Immature natural killer cell (primary cell): ENCODE data around the gene FBXO47. TPM values are rescaled to one million over a fixed set of nuclear protein-coding genes. Genes with fewer than 3 reads are reported as not detected.

ENCODE experiments used
- DNase-seq, 3 donors: peaks; one replicate each; pipeline ENCODE4 v3.0.0; 2022; ENCODE audit warnings: mixed read lengths in 1 of 3
- H3K27ac Mint-ChIP-seq, 6 donors: one replicate each; pipeline ENCODE4 v1.8.0; 2020; ENCODE audit warnings: mixed read lengths in 6 of 6, mild to moderate bottlenecking in 5 of 6, inconsistent platforms in 4 of 6, moderate library complexity in 3 of 6
- H3K27me3 Mint-ChIP-seq, 3 donors: one replicate each; pipeline ENCODE4 v1.8.0; 2020 to 2021; ENCODE audit warnings: low read depth in 3 of 3, mild to moderate bottlenecking in 3 of 3, mixed read lengths in 3 of 3, moderate library complexity in 3 of 3, inconsistent platforms in 1 of 3
- H3K36me3 Mint-ChIP-seq, 3 donors: one replicate each; pipeline ENCODE4 v1.8.0; 2020; ENCODE audit warnings: mixed read lengths in 3 of 3, inconsistent platforms in 2 of 3, mild to moderate bottlenecking in 2 of 3
- H3K4me1 Mint-ChIP-seq, 2 donors: one replicate each; pipeline ENCODE4 v1.8.0; 2020; ENCODE audit warnings: inconsistent platforms in 2 of 2, mild to moderate bottlenecking in 2 of 2, mixed read lengths in 2 of 2, moderate library complexity in 1 of 2
- H3K4me3 Mint-ChIP-seq, 5 donors: one replicate each; pipeline ENCODE4 v1.8.0; 2020; ENCODE audit warnings: mild to moderate bottlenecking in 5 of 5, mixed read lengths in 5 of 5, inconsistent platforms in 3 of 5, moderate library complexity in 3 of 5
- H3K9me3 Mint-ChIP-seq, 6 donors: one replicate each; pipeline ENCODE4 v1.8.0; 2020; ENCODE audit warnings: mild to moderate bottlenecking in 6 of 6, mixed read lengths in 6 of 6, inconsistent platforms in 4 of 6, moderate library complexity in 3 of 6
- polyA plus RNA-seq, 3 donors: library from polyadenylated mRNA; unstranded; fragments of 300-500 nt; fragmentation: Illumina TruSeq; gene quantifications; one replicate each; pipeline ENCODE4 v1.2.3, GENCODE V29; 2021

The FBXO47 gene, protein sequence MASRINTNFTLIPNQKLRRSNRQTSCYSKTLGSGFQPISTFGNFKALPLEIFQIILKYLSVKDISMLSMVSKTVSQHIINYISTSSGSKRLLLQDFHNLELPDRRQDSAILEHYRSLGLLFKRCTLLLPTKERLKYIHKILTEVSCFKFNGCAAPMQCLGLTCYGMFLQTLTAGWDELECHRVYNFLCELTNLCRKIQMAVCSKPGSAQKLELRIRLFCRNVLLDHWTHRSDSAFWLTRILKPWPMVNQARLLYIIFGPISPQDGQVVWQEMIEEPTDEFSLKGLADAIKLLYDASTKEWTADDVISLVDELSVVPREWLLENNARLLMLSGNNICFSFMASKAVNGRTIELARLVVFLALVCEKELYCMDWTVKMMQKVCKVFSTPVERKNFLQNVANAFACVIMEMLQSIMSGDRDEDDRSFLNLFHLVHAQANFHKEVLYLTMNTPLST
- not detected for polyA plus RNA-seq

DNA sequence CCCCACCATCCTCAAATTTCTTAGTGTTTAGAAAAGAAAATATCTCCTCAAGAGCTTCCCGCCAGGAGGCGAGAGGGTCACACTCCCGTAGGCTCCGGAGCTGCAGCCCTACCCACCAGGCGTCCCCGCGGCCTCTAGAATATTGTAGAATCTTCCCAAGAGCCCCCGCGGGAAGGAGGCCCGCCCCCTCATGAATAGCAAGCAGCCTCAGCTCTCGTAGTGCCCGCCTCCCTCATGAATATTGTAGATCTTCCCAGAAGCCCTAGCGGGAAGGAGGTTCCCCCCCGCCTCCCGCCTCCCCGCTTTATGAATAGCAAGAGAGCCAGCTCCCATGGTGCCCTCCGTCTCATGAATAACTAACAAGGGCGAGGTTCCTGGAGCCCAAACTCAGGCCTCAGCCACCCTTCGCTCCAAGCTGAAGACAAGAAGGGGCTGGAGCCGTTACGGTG, at the start of gene FBXO47:
FBXO47 (minus strand) TSS at position 114 of the 449 bp plus-strand sequence. CDS start 4,378 bp downstream, outside the sequence.
- Mint-ChIP-seq H3K36me3 (no peaks in the 10 kb centered on the region), H3K27ac (peak within 1 kb of the TSS; percentile 60 to 92 (median 82)), H3K9me3 (no peaks in the 10 kb centered on the region), H3K4me3 (peak within 1 kb of the TSS; percentile 80 to 88 (median 84)), H3K4me1 (peaks cover 12 to 13% of the 10 kb centered on the region in 2 donors), H3K27me3 (peaks cover 0 to 1% (median 0%) of the 10 kb centered on the region in 3 donors)
- peak; percentile 77 to 80 (median 78) for DNase-seq

DNA sequence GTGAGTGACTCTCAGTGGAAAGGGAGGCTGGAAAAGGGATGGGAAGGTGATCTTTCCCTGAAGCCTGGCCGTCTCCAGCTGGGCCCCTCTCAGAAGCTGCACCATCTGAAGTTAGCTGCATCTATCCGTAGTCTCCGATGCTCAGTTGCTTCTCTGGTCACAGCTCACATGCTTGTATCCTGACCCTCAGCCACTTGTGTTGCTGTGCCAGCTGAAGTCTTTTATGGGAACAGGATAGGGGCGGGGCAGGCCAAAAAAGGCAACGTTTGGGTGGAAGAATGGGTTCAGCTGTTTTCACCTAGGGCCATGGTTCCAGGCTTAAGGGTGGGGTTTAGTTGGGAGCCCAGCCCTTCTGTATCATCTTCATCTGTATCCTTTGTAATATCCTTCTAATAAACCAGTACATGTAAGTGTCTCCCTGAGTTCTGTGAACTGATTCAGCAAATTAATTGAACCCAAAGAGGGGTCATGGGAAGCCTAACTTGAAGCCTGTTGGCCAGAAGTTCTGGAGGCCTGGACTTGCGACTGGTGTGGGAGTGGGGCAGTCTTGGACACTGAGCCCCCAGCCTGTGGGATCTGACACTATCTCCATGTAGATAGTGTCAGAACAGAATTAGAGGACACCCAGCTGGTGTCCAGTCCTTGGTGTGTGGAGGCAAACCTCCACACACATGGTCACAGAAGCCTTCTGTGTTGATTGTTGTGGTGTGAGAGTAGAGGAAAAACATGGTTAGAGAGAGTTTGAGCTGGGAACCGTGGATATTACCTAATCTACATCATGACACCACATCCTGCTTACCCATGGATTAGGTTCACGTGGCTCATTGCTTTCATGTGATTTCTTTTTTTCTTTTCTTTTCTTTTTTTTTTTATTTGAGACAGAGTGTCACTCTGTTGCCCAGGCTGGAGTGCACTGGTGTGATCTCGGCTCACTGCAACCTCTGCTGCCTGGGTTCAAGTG, 49.3 kb upstream of the FBXO47 start:
- H3K27ac Mint-ChIP-seq = no peak overlapping the region
- H3K4me1 Mint-ChIP-seq = no peaks in the 10 kb centered on the region
- H3K36me3 Mint-ChIP-seq = no peaks in the 10 kb centered on the region
- no peak overlapping the region for H3K4me3 Mint-ChIP-seq
- peaks cover 0 to 5% (median 0%) of the 10 kb centered on the region in 3 donors for H3K27me3 Mint-ChIP-seq
- no peaks in the 10 kb centered on the region for H3K9me3 Mint-ChIP-seq
- no peak for DNase-seq

DNA sequence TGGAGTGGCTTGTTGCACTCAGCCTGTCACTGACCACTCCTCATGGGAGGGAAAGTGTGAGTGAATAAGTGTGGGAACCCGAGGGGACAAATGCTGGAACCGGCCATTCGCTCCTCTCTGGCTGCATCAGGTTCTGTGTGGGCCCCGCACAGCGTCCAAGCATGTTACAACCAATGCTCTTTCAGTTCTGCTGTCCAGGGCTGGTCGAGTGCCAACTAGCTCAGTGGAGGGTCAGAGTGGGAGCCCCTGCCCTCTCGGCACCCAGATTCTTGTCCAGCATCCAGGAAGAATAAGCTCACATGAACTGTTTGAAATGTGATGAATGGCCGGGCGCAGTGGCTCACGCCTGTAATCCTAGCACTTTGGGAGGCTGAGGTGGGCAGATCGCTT, 48.3 kb upstream of the FBXO47 start:
- Mint-ChIP-seq H3K27me3 (peaks cover 0 to 3% (median 0%) of the 10 kb centered on the region in 3 donors), H3K9me3 (no peaks in the 10 kb centered on the region), H3K27ac (no peak overlapping the region), H3K4me3 (no peak overlapping the region), H3K36me3 (no peaks in the 10 kb centered on the region), H3K4me1 (no peaks in the 10 kb centered on the region)
- DNase-seq = no peak

DNA sequence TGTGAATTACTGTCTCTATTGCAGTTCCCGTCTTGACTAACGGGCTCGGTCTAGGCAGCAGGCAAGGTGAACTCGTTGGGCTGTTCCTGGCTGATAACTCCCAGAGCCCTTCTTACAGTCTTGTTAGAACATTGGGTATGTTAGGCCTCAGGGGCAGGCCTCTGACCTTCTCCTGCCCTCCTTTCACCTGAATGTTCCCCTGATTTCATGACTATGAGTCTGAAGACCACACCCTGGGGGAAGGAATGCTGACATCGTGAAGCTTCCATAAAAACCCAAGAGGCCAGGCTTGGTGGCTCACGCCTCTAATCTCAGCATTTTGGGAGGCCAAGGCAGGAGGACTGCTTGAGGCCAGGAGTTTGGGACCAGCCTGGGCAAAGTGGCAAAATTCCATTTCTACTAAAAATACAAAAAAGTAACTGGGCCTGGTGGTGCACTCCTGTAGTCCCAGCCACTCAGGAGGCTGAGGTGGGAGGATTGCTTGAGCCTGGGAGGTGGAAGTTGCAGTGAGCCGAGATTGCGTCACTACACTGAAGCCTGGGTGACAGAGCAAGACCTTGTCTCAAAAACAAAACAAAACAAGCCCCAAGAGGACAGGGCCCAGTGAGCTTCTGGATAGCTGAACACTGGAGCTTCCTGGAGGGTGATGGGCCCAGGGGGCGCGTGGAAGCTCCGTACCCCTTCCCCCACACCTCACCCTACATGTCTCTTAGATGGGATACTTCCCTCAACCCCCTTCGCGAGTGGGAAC, 47.8 kb upstream of the FBXO47 start:
- Mint-ChIP-seq H3K4me1 (no peaks in the 10 kb centered on the region), H3K4me3 (no peak overlapping the region), H3K27ac (no peak overlapping the region)

DNA sequence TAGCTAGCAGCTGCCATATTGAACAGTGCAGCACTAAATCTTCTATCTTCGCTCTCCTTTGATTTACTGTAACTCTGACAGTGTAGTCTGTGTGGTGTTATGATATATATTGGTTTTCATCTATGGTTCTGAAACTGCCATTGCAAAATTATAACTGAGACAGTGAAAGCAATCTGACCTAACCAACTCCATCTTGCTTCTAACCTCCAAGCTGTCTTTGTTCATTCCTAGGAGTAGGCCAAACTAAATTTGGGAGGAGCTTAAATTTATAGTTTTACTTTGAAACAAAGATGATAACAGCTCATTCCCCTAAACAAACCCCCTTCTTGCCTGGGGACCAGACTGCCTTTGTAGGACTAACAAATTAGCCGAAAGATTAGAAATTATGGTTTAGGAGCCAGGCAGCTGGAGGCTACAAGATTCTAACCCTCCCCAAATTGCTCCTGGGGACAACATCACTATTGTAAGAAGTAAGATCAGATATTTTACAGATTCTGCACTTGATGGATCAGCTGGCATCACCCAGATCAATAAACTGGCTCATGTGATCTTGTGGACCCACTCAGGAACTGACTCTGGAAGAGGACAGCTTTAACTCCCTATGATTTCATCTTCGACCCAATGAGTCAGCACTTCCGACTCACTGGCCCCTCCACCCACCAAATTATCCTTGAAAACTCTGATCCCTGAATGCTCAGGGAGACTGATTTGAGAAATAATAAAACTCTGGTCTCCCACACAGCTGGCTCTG, 47.0 kb upstream of the FBXO47 start:
- H3K9me3 Mint-ChIP-seq = no peaks in the 10 kb centered on the region

More for the DNA sequence above, 47.8 kb upstream of the FBXO47 start:
- Mint-ChIP-seq H3K9me3 (no peaks in the 10 kb centered on the region), H3K27me3 (peaks cover 0 to 3% (median 0%) of the 10 kb centered on the region in 3 donors), H3K36me3 (no peaks in the 10 kb centered on the region)
- DNase-seq = no peak

DNA sequence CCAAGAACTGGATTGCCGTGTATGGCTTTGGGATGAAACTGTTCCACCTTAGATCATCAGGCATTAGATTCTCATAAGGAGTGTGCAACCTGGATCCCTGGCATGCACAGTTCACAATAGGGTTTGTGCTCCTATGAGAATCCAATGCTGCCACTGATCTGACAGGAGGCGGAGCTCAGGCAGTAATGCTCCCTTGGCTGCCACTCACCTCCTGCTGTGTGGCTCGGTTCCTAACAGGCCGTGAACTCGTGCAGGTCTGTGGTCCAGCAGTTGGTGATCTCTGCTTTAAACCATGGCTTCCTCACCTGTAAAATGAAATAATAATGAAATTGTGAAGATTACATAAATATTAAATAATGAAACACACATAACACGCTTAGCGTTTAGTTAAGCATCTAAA, 45.5 kb upstream of the FBXO47 start:
- no peak overlapping the region for H3K4me3 Mint-ChIP-seq
- no peak for DNase-seq
- H3K4me1 Mint-ChIP-seq = no peaks in the 10 kb centered on the region
- H3K27me3 Mint-ChIP-seq = peaks cover 0 to 3% (median 2%) of the 10 kb centered on the region in 3 donors
- no peaks in the 10 kb centered on the region for H3K36me3 Mint-ChIP-seq
- H3K9me3 Mint-ChIP-seq = no peaks in the 10 kb centered on the region
- no peak overlapping the region for H3K27ac Mint-ChIP-seq

More for the DNA sequence above, 47.0 kb upstream of the FBXO47 start:
- Mint-ChIP-seq H3K27me3 (peaks cover 0 to 3% (median 0%) of the 10 kb centered on the region in 3 donors), H3K4me3 (no peak overlapping the region), H3K4me1 (no peaks in the 10 kb centered on the region), H3K36me3 (no peaks in the 10 kb centered on the region), H3K27ac (no peak overlapping the region)
- DNase-seq = no peak

DNA sequence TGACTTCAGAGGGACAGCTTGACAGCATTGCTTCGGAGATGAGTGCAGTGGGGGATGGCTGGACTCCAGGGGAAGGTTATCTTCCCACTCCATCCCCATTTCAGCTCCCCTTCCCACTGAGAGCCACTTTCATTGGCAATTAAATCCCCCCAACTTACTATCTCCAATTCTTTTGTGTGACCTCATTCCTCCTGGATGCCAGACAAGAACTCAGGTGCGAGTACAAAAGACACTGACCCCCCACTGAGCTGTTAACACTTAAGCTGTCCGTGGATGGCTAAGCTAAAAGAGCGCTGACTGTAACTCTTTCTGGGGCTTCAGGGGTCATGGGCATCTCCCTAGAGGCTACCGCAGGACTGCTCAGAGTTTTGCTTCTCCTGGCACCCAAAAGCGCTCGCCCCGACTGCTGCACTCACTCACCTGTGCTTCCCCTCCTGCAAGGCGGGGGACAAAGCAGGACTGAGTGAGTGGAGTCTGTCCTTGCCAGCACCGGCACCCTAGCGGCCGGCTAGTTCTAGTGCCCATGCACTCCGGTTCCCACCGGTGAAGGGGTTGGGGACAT, 44.8 kb upstream of the FBXO47 start:
- H3K27me3 Mint-ChIP-seq = peaks cover 0 to 7% (median 2%) of the 10 kb centered on the region in 3 donors
- no peak for DNase-seq
- H3K4me3 Mint-ChIP-seq = no peak overlapping the region
- no peaks in the 10 kb centered on the region for H3K9me3 Mint-ChIP-seq
- H3K4me1 Mint-ChIP-seq = no peaks in the 10 kb centered on the region
- H3K36me3 Mint-ChIP-seq = no peaks in the 10 kb centered on the region
- no peak overlapping the region for H3K27ac Mint-ChIP-seq

DNA sequence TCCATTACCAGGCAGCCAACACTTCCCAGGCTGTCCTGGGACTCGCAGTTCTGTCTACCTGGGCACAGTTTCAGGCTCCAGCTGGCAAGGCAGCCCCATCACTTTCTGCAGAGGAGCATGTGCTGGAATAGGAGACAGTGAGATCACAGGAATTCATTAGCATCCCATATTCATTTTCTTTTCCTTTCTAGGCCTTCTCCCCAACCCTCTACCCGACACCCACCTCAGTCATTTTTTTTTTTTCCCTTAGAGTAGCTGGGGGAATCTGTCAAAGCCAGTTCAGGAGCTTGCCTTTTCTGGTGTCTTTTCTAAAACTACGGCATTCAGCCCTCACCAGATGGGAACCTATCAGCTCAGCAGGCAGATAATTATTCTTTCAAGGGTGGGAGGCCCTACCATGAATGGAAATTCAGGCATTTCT, 42.4 kb upstream of the FBXO47 start:
- H3K4me3 Mint-ChIP-seq = no peak overlapping the region
- H3K36me3 Mint-ChIP-seq = no peaks in the 10 kb centered on the region
- no peaks in the 10 kb centered on the region for H3K9me3 Mint-ChIP-seq
- no peak for DNase-seq
- peaks cover 0 to 9% (median 2%) of the 10 kb centered on the region in 3 donors for H3K27me3 Mint-ChIP-seq
- H3K4me1 Mint-ChIP-seq = no peaks in the 10 kb centered on the region
- no peak overlapping the region for H3K27ac Mint-ChIP-seq

DNA sequence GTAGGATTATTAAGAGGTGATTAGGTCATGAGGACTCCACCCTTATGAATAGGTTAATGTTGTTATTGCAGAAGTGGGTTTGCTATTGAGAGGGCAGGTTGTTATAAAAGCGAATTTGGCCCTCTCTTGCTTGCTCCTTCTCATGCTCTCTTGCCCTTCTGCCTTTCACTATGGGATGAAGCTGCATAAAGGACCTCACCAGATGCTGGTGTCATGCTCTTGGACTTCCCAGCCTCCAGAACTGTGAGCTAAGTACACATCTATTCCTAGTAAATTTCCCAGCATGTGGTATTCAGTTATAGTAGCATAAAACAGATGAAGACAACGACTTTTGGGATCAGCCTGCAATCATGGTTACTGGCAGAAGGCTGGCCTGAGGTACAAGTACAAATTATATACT, 41.4 kb upstream of the FBXO47 start:
- no peak overlapping the region for H3K27ac Mint-ChIP-seq
- H3K27me3 Mint-ChIP-seq = peaks cover 1 to 12% (median 2%) of the 10 kb centered on the region in 3 donors
- peaks cover 0 to 7% of the 10 kb centered on the region in 2 donors for H3K4me1 Mint-ChIP-seq
- no peak for DNase-seq
- no peaks in the 10 kb centered on the region for H3K9me3 Mint-ChIP-seq
- no peak overlapping the region for H3K4me3 Mint-ChIP-seq
- H3K36me3 Mint-ChIP-seq = peaks cover 0 to 3% (median 0%) of the 10 kb centered on the region in 3 donors

DNA sequence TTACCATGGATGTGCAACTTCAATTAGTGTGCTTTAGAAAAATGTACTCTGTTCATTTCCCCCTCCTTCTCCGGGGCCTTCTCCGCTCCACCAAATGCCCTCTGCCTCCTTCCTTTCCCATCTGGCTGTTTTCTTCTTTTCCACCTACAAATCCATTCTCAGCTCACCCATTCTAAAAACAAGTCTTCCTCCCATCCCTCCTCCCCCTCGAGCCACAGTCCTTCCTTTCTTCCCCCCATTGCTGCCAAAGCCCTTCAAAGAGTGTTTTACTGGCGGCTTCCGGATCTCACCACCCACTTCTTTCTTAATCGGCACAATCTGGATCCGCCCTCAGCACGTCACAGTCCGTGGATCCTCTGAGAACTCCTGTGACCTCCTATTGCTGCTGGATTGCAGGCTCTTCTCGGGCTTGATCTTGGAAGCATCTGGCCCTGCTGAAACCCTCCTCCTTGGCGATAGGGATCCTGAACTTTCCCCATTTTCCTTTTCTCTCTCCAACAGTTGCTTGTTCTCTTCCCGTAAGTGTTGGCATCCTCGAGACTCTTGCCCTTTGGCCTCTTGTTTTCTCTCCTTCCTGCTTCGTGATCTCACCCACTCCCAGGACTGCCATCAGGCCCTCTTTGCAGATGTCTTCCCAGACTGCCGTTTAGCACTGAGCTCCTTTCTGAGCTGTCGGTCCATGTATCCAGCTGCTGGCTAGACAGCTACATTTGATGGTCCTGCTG, 36.0 kb upstream of the FBXO47 start:
- Mint-ChIP-seq H3K9me3 (peaks cover 0 to 5% (median 3%) of the 10 kb centered on the region in 6 donors), H3K4me3 (peak overlapping the region; percentile 16 to 49 (median 34)), H3K27me3 (peaks cover 7 to 20% (median 7%) of the 10 kb centered on the region in 3 donors), H3K36me3 (peaks cover 0 to 7% (median 0%) of the 10 kb centered on the region in 3 donors), H3K27ac (peak overlapping the region in 3 of 6 donors; percentile 32 to 74 (median 53)), H3K4me1 (peaks cover 11 to 19% of the 10 kb centered on the region in 2 donors)
- DNase-seq = peak in 2 of 3 donors; percentile 7 to 21

DNA sequence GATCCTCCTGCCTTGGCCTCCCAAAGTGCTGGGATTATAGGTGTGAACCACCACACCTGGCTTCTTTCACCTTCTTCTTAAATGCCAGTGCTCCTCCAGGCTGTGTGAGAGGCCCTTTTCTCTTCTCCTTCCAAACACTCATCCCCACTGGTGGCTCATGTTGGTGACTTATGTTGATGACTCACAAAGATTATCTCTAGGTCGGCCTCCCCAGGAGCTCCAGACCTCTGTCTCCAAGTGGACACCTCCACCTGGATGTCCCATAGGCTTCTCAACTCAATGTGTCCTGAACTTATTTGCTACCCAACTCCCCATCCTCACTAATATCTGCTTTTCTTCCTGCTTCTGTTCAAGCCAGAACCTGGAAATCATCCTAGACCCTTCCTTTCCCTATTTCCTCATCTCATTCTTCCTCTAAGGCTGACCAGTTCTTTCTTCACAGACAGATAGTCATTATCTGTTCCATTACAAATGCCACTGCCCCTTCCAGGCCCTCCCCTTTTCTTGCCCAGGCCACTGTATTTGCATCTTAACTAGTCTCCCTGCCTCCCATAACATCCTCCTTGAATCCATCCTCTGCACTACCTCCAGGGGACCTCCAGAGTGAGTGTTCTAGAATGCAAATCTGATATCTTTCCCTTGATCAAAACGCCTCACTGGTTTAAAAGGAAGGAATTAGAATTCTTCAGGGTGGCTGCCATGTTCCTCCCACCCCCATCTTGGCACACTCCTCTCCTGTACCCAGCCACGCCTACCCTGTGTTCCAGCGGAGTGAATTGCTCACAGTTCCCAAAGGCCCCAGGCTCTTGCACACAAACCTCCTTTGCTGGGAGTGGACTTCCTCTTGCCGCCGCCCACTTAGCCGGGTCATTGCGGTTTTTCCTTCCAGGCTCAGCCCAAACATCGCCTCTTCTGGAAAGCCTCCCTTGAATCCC, 34.8 kb upstream of the FBXO47 start:
- Mint-ChIP-seq H3K4me1 (peaks cover 11 to 19% of the 10 kb centered on the region in 2 donors), H3K27me3 (peaks cover 7 to 16% (median 7%) of the 10 kb centered on the region in 3 donors), H3K27ac (peak overlapping the region in 1 of 6 donors; percentile 3), H3K9me3 (peaks cover 5 to 14% (median 9%) of the 10 kb centered on the region in 6 donors), H3K4me3 (no peak overlapping the region), H3K36me3 (peaks cover under 1 to 7% (median 4%) of the 10 kb centered on the region in 3 donors)
- DNase-seq = no peak
